ENCODE measurements around the gene OGT.

GRCh38 chrX:71621603-71622002 lies 88.7 kb downstream of the OGT start:
- TF ChIP-seq, protein P1, sequence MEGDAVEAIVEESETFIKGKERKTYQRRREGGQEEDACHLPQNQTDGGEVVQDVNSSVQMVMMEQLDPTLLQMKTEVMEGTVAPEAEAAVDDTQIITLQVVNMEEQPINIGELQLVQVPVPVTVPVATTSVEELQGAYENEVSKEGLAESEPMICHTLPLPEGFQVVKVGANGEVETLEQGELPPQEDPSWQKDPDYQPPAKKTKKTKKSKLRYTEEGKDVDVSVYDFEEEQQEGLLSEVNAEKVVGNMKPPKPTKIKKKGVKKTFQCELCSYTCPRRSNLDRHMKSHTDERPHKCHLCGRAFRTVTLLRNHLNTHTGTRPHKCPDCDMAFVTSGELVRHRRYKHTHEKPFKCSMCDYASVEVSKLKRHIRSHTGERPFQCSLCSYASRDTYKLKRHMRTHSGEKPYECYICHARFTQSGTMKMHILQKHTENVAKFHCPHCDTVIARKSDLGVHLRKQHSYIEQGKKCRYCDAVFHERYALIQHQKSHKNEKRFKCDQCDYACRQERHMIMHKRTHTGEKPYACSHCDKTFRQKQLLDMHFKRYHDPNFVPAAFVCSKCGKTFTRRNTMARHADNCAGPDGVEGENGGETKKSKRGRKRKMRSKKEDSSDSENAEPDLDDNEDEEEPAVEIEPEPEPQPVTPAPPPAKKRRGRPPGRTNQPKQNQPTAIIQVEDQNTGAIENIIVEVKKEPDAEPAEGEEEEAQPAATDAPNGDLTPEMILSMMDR (IDR thresholded peaks at IDR 0.05 in 2 of 3, conservative IDR thresholded peaks at IDR 0.05 in 1 of 3; ENCODE audit: control insufficient read depth in 2 of 3, extremely low read depth in 1 of 3, insufficient read depth in 1 of 3, low read depth in 3 of 3, low read length in 3 of 3), result no peak
- no peak for TF ChIP-seq BRCA1 (IDR thresholded peaks at IDR 0.05; ENCODE audit: low read depth, low read length)
- no peak for TF ChIP-seq CUX1 (IDR thresholded peaks at IDR 0.05; ENCODE audit: insufficient replicate concordance, low read depth, low read length)
- no peak for TF ChIP-seq POLR2AphosphoS5 (IDR thresholded peaks at IDR 0.05; ENCODE audit: low read length)
- no peak for TF ChIP-seq POLR2A (IDR thresholded peaks at IDR 0.05; ENCODE audit: low read depth, low read length)
- no peak for TF ChIP-seq HDAC2 (IDR thresholded peaks at IDR 0.05)
- TF ChIP-seq POLR2AphosphoS2 (IDR thresholded peaks at IDR 0.05; ENCODE audit: low read depth, low read length), result no peak
- no peak for TF ChIP-seq CEBPB (IDR thresholded peaks at IDR 0.05; ENCODE audit: borderline replicate concordance in 1 of 2, low read depth in 2 of 2, low read length in 2 of 2)
- TF ChIP-seq, protein P2, sequence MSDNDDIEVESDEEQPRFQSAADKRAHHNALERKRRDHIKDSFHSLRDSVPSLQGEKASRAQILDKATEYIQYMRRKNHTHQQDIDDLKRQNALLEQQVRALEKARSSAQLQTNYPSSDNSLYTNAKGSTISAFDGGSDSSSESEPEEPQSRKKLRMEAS (IDR thresholded peaks at IDR 0.05; ENCODE audit: low read depth, low read length), result no peak
- no peak for TF ChIP-seq ZBED1 (IDR thresholded peaks at IDR 0.05; ENCODE audit: borderline replicate concordance)
- no peak for TF ChIP-seq CHD2 (IDR thresholded peaks at IDR 0.05; ENCODE audit: borderline replicate concordance, low read depth, low read length)
- no peak for TF ChIP-seq RFX5 (IDR thresholded peaks at IDR 0.05; ENCODE audit: low read depth, low read length)

All from GM12878 (cell line).